H1 (cell line): ENCODE results near the gene INVS. TPM values are rescaled to one million over a fixed set of nuclear protein-coding genes. Genes with fewer than 3 reads are reported as not detected.

ENCODE experiments used
- CHD2 ChIP-seq: IDR thresholded peaks from 2 replicates; pipeline ENCODE4 v1.6.1; 2012; ENCODE audit warnings: low read length, improper control_type of control experiment
- polyA plus RNA-seq, 7 experiments: library from polyadenylated mRNA; depleted of rRNA in 3 of 7; stranded (reverse) in 5 of 7; unstranded in 2 of 7; fragments of >200 nt in 5 of 7; fragments of 200-250 nt in 2 of 7; gene quantifications; 1 replicate in 5 of 7; 2 replicates in 1 of 7; 4 replicates in 1 of 7; pipeline versions ENCODE4 v1.2.1 to v1.2.3, GENCODE V29; 2011 to 2013; ENCODE audit warnings: missing spikeins in 2 of 7, mixed read lengths in 2 of 7
- total RNA-seq: library from RNA; stranded (reverse); fragmentation: NEBNext Ultra II Directional; extraction: Animal tissue kit (Norgen Biotek cat#: 25700); gene quantifications from 2 replicates; pipeline ENCODE4 v1.2.1, GENCODE V29; 2021
- TF ChIP-seq, protein P1 (sequence below): fragments of 300-600 bp; sonication (generic); IDR thresholded peaks from 2 replicates; pipeline ENCODE4 v1.7.1; 2012; ENCODE audit warnings: low read length, moderate library complexity, mild to moderate bottlenecking, inconsistent platforms; ENCODE audit not compliant: insufficient replicate concordance

Gene INVS
- total and polyA plus RNA-seq, 2 of the 8 experiments (the other 6 are each of a cell fraction or from before 2014, with no cell fraction given): 4.1 to 6.9 TPM

DNA sequence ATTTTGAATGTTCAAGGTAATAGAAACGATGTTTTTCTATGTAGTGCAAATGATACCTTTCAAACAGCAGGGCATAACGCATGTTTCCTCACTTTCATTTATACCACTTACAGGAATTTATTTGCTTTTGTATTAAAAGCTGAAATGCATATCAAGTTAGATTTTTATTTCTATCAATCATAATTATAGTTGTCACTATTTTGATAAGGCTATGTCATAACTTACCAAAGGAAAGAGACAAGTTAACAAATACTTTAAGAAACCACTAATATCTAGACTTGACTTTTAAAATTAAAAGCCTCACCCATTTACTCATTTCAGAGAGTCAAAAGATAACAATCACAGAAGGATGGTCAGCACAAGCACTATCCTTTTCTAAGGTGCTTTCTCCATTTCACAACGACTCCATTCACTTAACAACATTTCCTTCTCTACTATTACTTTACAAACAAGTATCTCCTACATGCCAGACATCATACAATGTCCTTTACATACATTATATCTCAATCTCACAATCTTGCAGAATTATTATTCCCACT lies 12.9 kb upstream of the INVS start (continued):
- TF ChIP-seq, protein P1, sequence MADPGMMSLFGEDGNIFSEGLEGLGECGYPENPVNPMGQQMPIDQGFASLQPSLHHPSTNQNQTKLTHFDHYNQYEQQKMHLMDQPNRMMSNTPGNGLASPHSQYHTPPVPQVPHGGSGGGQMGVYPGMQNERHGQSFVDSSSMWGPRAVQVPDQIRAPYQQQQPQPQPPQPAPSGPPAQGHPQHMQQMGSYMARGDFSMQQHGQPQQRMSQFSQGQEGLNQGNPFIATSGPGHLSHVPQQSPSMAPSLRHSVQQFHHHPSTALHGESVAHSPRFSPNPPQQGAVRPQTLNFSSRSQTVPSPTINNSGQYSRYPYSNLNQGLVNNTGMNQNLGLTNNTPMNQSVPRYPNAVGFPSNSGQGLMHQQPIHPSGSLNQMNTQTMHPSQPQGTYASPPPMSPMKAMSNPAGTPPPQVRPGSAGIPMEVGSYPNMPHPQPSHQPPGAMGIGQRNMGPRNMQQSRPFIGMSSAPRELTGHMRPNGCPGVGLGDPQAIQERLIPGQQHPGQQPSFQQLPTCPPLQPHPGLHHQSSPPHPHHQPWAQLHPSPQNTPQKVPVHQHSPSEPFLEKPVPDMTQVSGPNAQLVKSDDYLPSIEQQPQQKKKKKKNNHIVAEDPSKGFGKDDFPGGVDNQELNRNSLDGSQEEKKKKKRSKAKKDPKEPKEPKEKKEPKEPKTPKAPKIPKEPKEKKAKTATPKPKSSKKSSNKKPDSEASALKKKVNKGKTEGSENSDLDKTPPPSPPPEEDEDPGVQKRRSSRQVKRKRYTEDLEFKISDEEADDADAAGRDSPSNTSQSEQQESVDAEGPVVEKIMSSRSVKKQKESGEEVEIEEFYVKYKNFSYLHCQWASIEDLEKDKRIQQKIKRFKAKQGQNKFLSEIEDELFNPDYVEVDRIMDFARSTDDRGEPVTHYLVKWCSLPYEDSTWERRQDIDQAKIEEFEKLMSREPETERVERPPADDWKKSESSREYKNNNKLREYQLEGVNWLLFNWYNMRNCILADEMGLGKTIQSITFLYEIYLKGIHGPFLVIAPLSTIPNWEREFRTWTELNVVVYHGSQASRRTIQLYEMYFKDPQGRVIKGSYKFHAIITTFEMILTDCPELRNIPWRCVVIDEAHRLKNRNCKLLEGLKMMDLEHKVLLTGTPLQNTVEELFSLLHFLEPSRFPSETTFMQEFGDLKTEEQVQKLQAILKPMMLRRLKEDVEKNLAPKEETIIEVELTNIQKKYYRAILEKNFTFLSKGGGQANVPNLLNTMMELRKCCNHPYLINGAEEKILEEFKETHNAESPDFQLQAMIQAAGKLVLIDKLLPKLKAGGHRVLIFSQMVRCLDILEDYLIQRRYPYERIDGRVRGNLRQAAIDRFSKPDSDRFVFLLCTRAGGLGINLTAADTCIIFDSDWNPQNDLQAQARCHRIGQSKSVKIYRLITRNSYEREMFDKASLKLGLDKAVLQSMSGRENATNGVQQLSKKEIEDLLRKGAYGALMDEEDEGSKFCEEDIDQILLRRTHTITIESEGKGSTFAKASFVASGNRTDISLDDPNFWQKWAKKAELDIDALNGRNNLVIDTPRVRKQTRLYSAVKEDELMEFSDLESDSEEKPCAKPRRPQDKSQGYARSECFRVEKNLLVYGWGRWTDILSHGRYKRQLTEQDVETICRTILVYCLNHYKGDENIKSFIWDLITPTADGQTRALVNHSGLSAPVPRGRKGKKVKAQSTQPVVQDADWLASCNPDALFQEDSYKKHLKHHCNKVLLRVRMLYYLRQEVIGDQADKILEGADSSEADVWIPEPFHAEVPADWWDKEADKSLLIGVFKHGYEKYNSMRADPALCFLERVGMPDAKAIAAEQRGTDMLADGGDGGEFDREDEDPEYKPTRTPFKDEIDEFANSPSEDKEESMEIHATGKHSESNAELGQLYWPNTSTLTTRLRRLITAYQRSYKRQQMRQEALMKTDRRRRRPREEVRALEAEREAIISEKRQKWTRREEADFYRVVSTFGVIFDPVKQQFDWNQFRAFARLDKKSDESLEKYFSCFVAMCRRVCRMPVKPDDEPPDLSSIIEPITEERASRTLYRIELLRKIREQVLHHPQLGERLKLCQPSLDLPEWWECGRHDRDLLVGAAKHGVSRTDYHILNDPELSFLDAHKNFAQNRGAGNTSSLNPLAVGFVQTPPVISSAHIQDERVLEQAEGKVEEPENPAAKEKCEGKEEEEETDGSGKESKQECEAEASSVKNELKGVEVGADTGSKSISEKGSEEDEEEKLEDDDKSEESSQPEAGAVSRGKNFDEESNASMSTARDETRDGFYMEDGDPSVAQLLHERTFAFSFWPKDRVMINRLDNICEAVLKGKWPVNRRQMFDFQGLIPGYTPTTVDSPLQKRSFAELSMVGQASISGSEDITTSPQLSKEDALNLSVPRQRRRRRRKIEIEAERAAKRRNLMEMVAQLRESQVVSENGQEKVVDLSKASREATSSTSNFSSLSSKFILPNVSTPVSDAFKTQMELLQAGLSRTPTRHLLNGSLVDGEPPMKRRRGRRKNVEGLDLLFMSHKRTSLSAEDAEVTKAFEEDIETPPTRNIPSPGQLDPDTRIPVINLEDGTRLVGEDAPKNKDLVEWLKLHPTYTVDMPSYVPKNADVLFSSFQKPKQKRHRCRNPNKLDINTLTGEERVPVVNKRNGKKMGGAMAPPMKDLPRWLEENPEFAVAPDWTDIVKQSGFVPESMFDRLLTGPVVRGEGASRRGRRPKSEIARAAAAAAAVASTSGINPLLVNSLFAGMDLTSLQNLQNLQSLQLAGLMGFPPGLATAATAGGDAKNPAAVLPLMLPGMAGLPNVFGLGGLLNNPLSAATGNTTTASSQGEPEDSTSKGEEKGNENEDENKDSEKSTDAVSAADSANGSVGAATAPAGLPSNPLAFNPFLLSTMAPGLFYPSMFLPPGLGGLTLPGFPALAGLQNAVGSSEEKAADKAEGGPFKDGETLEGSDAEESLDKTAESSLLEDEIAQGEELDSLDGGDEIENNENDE: no peak
- TF ChIP-seq CHD2: no peak
